SH-SY5Y (cell line): ENCODE results near the gene STEAP2.

Source experiments
- GATA2 ChIP-seq: IDR thresholded peaks from 2 replicates; pipeline ENCODE4 v1.6.1; 2011; ENCODE audit warnings: mild to moderate bottlenecking, low read depth, low read length
- GATA3 ChIP-seq: IDR thresholded peaks from 2 replicates; pipeline ENCODE4 v1.6.1; 2011; ENCODE audit warnings: low read depth, mild to moderate bottlenecking, low read length, moderate library complexity

DNA sequence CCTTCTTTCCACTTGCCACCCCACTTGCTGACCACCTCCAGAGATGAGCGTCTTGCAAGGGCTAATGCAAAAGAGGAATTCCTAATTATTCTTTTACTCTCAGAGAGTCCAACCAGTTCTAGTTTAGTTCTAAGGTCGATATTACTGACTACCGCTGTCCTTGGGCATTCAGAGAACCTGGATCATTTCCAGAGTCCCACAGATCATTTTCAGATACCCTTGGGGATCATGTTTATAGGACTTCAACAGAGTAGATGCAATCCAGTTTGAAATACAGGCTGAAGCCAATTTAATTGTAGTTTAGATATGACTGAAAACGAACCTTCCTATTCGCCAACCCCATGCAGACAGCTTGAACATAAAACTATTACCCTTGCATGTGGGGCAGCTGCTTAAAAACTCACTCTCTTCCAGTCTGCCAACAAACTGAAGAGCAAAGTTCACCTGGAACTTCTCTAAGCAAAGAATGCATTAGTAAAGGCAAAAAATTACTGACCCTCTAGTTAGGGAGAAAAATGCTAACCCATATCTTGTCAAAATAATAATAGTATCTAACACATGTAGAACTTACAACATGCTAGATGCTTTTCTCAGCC is 55.8 kb downstream of the STEAP2 start:
- TF ChIP-seq GATA2 (no peak), GATA3 (no peak)
